GM12891 (cell line): Measurements from ENCODE around the gene CWC25.

Experiments
- POLR2A ChIP-seq: IDR thresholded peaks from 2 replicates; pipeline ENCODE4 v1.6.1; 2011; ENCODE audit warnings: low read depth, low read length, control low read depth
- POLR2AphosphoS5 ChIP-seq: IDR thresholded peaks from 2 replicates; pipeline ENCODE4 v1.6.1; 2011; ENCODE audit warnings: low read depth, low read length, control low read depth
- POU2F2 ChIP-seq: IDR thresholded peaks from 2 replicates; pipeline ENCODE4 v1.6.1; 2011; ENCODE audit warnings: low read depth, mild to moderate bottlenecking, control low read depth, low read length, moderate library complexity
- SPI1 ChIP-seq: IDR thresholded peaks from 2 replicates; pipeline ENCODE4 v1.6.1; 2011; ENCODE audit warnings: low read depth, low read length, control low read depth
- TAF1 ChIP-seq: IDR thresholded peaks from 2 replicates; pipeline ENCODE4 v1.6.1; 2011; ENCODE audit warnings: low read depth, low read length, control low read depth

- TF ChIP-seq POU2F2 (no peak), POLR2AphosphoS5 (no peak), SPI1 (no peak), POLR2A (no peak), TAF1 (no peak)
Measured at GRCh38 chr17:38779965-38780752, 45.0 kb downstream of the CWC25 start.
